ENCODE measurements around the gene FAR2. TPM values are rescaled to one million over a fixed set of nuclear protein-coding genes. Genes with fewer than 3 reads are reported as not detected.

Gene FAR2
- total RNA-seq, 1 donor from 2014 or later = 37.1 TPM

- no peaks in the 10 kb centered on the region for H3K27me3 Mint-ChIP-seq (ENCODE audit: unreplicated experiment)
- peaks cover 8% of the 10 kb centered on the region for H3K4me1 Mint-ChIP-seq (ENCODE audit: unreplicated experiment)
- H3K4me3 Mint-ChIP-seq (ENCODE audit: unreplicated experiment) = no peak overlapping the region
- TF ChIP-seq, protein P1, sequence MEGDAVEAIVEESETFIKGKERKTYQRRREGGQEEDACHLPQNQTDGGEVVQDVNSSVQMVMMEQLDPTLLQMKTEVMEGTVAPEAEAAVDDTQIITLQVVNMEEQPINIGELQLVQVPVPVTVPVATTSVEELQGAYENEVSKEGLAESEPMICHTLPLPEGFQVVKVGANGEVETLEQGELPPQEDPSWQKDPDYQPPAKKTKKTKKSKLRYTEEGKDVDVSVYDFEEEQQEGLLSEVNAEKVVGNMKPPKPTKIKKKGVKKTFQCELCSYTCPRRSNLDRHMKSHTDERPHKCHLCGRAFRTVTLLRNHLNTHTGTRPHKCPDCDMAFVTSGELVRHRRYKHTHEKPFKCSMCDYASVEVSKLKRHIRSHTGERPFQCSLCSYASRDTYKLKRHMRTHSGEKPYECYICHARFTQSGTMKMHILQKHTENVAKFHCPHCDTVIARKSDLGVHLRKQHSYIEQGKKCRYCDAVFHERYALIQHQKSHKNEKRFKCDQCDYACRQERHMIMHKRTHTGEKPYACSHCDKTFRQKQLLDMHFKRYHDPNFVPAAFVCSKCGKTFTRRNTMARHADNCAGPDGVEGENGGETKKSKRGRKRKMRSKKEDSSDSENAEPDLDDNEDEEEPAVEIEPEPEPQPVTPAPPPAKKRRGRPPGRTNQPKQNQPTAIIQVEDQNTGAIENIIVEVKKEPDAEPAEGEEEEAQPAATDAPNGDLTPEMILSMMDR (IDR thresholded peaks at IDR 0.05) = no peak
- peaks cover 17% of the 10 kb centered on the region for H3K36me3 Mint-ChIP-seq (ENCODE audit: unreplicated experiment)
- no peak overlapping the region for H3K27ac Mint-ChIP-seq (ENCODE audit: unreplicated experiment)
- DNase-seq (ENCODE audit: extremely low spot score, unreplicated experiment) = no peak
- no peaks in the 10 kb centered on the region for H3K9me3 Mint-ChIP-seq (ENCODE audit: unreplicated experiment)
Measured at GRCh38 chr12:29314416-29314815, 165.3 kb downstream of the FAR2 start.

DNA sequence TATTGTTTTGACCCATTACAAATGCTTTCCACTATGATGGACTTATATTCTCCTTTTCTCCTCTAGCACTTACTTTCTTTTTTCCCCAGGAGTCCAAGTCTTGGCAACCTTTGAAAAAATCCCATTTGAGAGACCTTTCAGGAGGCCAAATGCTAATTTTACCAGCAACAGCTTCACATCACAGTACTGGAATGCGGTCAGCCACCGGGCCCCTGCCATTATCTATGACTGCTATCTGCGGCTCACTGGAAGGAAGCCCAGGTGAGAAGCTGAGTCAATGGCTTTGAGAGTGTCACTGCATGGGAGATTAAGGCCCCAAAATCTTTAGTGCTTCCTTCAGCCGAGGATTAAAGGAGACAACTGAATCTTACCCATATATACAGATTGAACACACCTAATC is 167.7 kb downstream of the FAR2 start:
- Mint-ChIP-seq H3K36me3 (ENCODE audit: unreplicated experiment) (peaks cover 28% of the 10 kb centered on the region), H3K9me3 (ENCODE audit: unreplicated experiment) (no peaks in the 10 kb centered on the region), H3K4me1 (ENCODE audit: unreplicated experiment) (peaks cover 8% of the 10 kb centered on the region), H3K4me3 (ENCODE audit: unreplicated experiment) (no peak overlapping the region), H3K27ac (ENCODE audit: unreplicated experiment) (no peak overlapping the region), H3K27me3 (ENCODE audit: unreplicated experiment) (no peaks in the 10 kb centered on the region)
- TF ChIP-seq, protein P1 (IDR thresholded peaks at IDR 0.05) = no peak
- DNase-seq (ENCODE audit: extremely low spot score, unreplicated experiment) = no peak

DNA sequence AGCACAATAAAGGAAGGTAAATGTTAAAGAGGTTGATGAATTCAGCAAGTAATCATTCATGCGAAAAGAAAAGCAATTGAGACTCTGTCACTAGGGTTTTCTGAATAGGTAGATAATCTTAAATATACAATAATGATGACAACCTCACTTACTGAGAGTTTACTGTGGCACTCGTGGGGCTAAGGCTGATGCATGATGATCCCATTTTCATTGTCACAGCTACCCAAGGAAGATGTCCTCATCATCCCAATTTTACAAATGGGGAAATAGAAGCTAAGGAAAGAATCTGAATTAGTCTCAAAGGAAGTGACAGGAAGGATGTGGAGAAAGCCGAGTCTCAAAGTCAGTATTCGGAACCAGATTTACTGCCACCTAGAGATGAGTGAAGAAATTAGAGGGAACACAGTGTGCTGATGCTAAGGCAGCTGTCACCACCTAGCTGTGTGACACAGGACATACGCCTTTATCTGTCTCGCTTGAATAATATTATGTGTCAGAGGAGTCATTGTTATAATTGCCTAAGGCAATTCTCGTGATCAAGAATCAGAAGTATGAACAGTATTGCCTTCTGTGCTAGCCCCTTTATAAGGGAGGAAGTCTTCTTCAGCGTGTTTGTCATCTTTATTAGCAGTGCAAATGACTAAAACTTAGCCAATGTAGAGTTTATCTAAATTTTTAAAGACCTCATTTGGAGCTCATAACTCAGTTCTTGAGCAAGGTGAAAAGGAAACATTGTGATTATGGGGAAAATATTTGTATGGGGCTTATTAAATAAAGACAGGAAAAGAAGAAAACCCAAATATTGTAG is 168.7 kb downstream of the FAR2 start:
- TF ChIP-seq, protein P1 (IDR thresholded peaks at IDR 0.05) = peak; percentile 96
- peak overlapping the region; percentile 39 for H3K27ac Mint-ChIP-seq (ENCODE audit: unreplicated experiment)
- no peak overlapping the region for H3K4me3 Mint-ChIP-seq (ENCODE audit: unreplicated experiment)
- peaks cover 31% of the 10 kb centered on the region for H3K36me3 Mint-ChIP-seq (ENCODE audit: unreplicated experiment)
- H3K4me1 Mint-ChIP-seq (ENCODE audit: unreplicated experiment) = peaks cover 8% of the 10 kb centered on the region
- DNase-seq (ENCODE audit: extremely low spot score, unreplicated experiment) = no peak
- no peaks in the 10 kb centered on the region for H3K27me3 Mint-ChIP-seq (ENCODE audit: unreplicated experiment)
- no peaks in the 10 kb centered on the region for H3K9me3 Mint-ChIP-seq (ENCODE audit: unreplicated experiment)

DNA sequence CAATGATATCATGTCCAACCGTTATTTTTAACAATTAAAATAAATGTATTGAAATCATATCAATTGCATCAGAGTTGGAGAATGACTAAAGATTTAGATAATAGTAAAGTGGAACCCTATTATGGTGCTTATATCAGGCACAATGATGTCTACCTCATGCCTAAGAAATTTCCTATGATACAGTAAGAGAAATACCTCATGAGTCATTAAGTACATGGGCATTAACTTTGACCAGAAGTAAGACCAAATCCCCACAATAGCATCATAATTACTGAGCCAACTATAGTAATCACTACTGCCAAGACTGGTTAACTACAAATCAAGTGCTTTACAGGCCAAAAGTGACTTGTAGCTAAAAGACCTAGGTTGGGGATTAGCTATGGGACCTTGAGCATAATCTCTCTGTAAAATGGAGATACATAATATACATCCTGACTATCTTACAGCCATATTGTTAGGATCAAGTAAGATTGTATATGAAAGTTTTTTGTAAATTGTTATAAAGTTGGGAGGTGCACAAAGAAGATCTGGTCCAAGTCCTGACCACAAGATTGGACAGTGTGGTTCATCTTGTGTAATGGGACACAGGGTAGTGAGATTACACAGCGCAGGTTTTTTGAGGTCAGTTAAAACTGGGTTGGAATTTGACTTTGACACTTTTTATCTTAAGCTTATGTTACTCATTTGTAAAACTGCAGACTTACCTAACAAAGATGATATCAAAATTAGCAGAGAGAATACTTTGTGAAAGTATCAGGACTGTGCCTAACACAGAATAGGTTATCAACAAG is 171.4 kb downstream of the FAR2 start:
- no peaks in the 10 kb centered on the region for H3K27me3 Mint-ChIP-seq (ENCODE audit: unreplicated experiment)
- no peak overlapping the region for H3K4me3 Mint-ChIP-seq (ENCODE audit: unreplicated experiment)
- peaks cover 45% of the 10 kb centered on the region for H3K36me3 Mint-ChIP-seq (ENCODE audit: unreplicated experiment)
- peaks cover 12% of the 10 kb centered on the region for H3K9me3 Mint-ChIP-seq (ENCODE audit: unreplicated experiment)
- DNase-seq (ENCODE audit: extremely low spot score, unreplicated experiment) = no peak
- peaks cover 8% of the 10 kb centered on the region for H3K4me1 Mint-ChIP-seq (ENCODE audit: unreplicated experiment)
- no peak overlapping the region for H3K27ac Mint-ChIP-seq (ENCODE audit: unreplicated experiment)
- TF ChIP-seq, protein P1 (IDR thresholded peaks at IDR 0.05) = no peak

DNA sequence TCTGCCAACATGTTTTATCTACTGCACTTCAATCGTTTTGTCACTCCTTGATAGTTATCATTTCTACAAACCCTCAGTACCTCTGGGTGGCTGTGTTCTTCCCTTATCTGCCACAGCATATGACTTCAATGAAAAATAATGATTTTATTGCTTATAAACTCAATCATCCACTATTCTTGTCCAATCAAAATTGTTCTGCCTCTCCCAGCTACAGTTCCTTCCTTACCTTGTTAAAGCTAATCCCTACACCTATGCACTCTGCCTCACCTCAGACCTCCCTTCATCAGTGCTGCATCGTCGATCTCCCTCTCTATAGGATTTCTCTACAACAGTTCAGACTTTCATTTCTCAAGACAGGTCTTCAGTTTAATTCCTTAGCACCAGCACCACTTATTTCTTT is 173.1 kb downstream of the FAR2 start:
- TF ChIP-seq, protein P1 (IDR thresholded peaks at IDR 0.05) = no peak
- H3K27me3 Mint-ChIP-seq (ENCODE audit: unreplicated experiment) = no peaks in the 10 kb centered on the region
- peaks cover 47% of the 10 kb centered on the region for H3K36me3 Mint-ChIP-seq (ENCODE audit: unreplicated experiment)
- H3K4me3 Mint-ChIP-seq (ENCODE audit: unreplicated experiment) = no peak overlapping the region
- no peak for DNase-seq (ENCODE audit: extremely low spot score, unreplicated experiment)
- no peak overlapping the region for H3K27ac Mint-ChIP-seq (ENCODE audit: unreplicated experiment)
- peaks cover 8% of the 10 kb centered on the region for H3K4me1 Mint-ChIP-seq (ENCODE audit: unreplicated experiment)
- H3K9me3 Mint-ChIP-seq (ENCODE audit: unreplicated experiment) = peaks cover 13% of the 10 kb centered on the region
